AG09319 (cell line): Measurements from ENCODE around the gene KDM5C.

Experiments
- DNase-seq: peaks from one replicate; pipeline ENCODE4 v3.0.0-alpha.2; 2010; ENCODE audit warnings: low read depth; ENCODE audit errors: extremely low read depth
- TF ChIP-seq, protein P1 (sequence below): IDR thresholded peaks from 2 replicates; pipeline ENCODE4 v1.5.1; 2011; ENCODE audit warnings: low read depth, mild to moderate bottlenecking, inconsistent platforms, low read length, moderate library complexity

The KDM5C gene

DNA sequence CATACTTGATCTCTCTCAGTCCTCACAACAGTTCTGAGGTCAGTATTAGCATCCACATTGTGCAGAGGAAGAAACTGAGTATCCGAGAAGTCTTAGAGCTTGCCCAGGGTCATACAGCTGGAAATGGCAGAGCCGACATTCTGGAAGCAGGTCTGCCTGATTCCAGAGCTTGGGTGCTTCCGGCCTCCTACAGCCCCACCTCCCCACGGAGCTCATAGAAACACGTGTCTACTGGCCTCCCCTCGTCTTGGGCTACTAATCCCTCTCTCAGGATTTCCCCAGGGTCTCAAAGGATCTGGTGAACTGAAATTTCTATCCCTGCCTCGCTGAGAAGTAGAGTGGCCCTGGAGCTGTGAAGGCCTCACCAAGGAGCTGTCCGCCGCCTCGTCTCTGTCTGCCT, 12.0 kb upstream of the KDM5C start:
- TF ChIP-seq, protein P1, sequence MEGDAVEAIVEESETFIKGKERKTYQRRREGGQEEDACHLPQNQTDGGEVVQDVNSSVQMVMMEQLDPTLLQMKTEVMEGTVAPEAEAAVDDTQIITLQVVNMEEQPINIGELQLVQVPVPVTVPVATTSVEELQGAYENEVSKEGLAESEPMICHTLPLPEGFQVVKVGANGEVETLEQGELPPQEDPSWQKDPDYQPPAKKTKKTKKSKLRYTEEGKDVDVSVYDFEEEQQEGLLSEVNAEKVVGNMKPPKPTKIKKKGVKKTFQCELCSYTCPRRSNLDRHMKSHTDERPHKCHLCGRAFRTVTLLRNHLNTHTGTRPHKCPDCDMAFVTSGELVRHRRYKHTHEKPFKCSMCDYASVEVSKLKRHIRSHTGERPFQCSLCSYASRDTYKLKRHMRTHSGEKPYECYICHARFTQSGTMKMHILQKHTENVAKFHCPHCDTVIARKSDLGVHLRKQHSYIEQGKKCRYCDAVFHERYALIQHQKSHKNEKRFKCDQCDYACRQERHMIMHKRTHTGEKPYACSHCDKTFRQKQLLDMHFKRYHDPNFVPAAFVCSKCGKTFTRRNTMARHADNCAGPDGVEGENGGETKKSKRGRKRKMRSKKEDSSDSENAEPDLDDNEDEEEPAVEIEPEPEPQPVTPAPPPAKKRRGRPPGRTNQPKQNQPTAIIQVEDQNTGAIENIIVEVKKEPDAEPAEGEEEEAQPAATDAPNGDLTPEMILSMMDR: no peak
- no peak for DNase-seq

DNA sequence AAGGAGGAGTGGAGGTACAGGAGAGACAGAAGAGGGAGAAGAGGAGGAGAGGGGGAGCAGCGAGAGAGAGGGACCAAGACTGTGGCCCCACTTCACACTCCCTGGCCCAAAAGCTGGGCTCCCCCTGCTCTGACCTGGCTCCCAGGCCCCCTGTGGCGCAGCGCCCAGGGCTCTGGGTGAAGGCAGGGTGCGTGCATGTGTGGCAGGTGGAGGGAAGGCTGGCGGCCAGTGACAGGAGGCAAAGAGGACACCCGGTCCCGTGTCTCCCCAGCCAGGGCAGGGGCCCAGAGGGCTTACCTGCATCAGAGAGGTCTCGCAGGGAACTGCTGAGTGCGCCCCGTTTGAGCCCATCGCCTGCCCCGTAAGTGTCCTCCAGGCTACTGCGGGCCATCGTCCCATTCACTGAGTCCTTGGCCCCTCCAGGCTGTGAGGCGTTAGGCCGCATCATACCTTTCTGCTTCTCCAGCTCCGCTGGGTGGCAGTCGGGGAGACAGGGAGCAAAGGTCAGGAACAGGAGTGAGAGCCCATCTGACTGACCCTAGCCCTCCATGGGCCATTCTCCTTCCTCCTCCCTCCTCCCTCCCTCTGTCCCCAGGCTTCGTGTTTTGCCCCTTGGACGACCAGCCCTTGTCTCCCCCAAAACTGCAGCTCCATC, 11.1 kb upstream of the KDM5C start:
- no peak for DNase-seq
- TF ChIP-seq, protein P1: no peak

DNA sequence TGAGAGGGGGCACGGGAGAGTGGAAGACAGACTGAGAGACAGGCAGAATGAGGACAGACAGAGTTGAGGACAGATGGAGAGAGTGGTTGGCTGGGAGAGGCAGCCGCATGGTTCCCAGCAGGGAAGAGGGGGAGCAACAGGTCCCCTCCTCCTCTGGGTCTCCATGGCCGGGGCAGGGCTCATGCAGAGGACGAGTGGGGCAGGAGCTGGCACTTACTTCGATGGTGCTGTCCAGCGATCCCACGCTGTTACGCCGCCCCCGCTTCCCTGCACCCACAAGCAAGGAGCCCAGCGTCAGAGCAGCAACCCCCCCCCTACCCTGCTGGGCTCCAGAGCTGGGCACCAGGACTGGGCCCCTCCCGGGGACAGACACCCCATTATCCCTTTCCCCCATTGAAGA, 10.6 kb upstream of the KDM5C start:
- DNase-seq: no peak
- TF ChIP-seq, protein P1: no peak

DNA sequence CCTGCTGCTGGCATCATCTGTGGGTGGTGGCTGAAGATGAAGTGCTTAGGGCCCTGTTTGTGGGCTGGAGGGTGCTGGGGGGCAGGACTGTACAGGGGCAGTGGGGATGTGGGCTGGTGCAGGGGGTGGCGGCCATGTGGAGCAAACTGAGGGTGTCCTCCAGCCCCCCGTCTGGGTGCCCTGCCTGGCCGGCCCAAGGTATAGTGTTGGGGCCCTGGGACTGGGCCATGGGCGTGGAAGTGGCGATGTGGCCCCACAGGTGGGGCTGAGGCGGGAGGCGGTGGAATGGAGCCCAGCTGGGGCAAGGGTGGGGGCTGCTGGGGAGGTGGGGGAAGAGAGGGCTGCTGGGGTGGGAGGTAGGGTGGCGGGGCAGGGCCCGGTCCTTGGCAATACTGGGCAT, 9.5 kb upstream of the KDM5C start:
- DNase-seq: no peak
- TF ChIP-seq, protein P1: no peak

DNA sequence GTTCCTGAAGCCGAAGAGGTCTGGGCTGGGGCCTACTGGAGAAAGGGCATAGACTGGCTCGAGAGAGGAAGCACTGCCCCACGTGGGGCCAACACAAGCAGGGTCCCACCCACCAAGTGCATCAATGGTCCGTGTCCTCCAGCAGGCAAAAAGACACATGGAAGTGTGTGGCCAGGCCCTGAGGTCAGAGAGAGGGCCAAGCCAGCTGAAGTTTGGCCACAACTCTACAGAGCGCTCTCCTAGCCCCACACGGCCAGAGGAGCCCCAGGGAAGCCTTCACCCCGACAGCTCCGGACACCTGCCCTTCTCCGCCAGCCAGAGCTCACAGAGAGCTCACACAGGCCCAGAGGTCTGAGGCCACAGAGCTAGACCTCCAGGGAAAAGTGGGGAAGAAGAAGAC, 8.5 kb upstream of the KDM5C start:
- TF ChIP-seq, protein P1: no peak
- no peak for DNase-seq

DNA sequence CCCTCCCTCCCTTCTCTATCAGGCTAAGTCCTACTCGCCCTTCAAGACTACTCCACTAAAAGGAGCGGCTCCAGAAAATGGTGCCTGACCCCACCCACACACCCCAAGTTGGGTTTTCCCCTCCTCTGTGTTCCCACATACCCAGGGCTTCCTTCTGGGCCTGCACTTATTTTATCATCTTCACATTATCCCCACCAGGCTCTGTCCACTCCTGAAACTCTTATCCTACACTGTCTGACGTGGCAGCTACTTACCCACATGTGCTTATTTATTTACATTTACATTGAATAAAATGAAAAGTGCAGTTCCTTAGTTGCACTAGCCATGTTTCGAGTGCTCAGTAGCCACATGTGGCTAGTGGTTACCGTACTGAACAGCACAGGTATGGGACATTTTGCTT, 5.1 kb upstream of the KDM5C start:
- no peak for DNase-seq
- TF ChIP-seq, protein P1: no peak

DNA sequence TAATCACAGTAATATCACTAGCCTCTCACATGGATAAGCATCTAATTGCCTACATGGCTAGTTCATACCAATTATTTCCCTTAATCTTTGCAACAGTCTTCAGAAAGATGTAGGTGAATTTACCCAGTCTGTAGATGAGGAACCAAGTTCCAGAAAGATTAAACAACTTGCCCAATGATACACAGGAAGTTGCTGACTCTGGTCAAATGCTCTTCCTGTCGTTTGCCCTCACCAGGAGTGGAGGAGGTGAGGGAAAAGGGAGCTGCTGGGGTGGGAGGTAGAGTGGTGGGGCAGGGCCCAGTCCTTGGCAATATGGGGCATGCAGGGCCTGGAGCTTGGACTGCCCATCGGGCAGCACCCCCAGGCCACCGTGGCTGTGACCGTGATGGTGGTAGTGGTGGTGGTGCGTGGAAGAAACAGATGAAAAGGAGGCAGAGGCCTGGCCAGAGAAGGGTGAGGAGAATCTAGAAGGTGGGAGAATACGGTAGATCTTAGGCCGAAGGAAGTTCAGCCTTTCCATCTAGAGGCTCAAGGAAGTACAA, 2.3 kb upstream of the KDM5C start:
- TF ChIP-seq, protein P1: no peak
- no peak for DNase-seq
